ENCODE results near the gene SIRT3.

GRCh38 chr11:244376-244775 is 8.2 kb upstream of the SIRT3 start:
- TF ChIP-seq POLR2A (IDR thresholded peaks at IDR 0.05): no peak
- TF ChIP-seq, protein P1, sequence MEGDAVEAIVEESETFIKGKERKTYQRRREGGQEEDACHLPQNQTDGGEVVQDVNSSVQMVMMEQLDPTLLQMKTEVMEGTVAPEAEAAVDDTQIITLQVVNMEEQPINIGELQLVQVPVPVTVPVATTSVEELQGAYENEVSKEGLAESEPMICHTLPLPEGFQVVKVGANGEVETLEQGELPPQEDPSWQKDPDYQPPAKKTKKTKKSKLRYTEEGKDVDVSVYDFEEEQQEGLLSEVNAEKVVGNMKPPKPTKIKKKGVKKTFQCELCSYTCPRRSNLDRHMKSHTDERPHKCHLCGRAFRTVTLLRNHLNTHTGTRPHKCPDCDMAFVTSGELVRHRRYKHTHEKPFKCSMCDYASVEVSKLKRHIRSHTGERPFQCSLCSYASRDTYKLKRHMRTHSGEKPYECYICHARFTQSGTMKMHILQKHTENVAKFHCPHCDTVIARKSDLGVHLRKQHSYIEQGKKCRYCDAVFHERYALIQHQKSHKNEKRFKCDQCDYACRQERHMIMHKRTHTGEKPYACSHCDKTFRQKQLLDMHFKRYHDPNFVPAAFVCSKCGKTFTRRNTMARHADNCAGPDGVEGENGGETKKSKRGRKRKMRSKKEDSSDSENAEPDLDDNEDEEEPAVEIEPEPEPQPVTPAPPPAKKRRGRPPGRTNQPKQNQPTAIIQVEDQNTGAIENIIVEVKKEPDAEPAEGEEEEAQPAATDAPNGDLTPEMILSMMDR (IDR thresholded peaks at IDR 0.05): no peak

All from heart left ventricle (tissue), 13 donors.